IMR-90 (cell line): Measurements from ENCODE around the gene FXYD6. TPM values are rescaled to one million over a fixed set of nuclear protein-coding genes. Genes with fewer than 3 reads are reported as not detected.

ENCODE experiments used
- ATAC-seq: fragments of 200-7000 bp; cut with Tn5 transposase; 2 replicates; pipeline ENCODE4 v1.9.1; 2020; ENCODE audit warnings: low read depth, mild to moderate bottlenecking, moderate library complexity
- BruUV-seq: library from RNA; stranded (reverse); fragments of 400-500 nt; replicated peaks from 2 replicates; lab custom pipeline; 2021; lab: Mats Ljungman, UMichigan
- CTCF ChIA-PET: fragments of 300-600 bp; formaldehyde crosslinking; extraction: SDS; loops from one replicate; lab custom pipeline; 2021; ENCODE audit warnings: antibody characterized with exemption; lab: Yijun Ruan, JAX
- POLR2A ChIA-PET: fragments of 300-600 bp; sonication (Branson Sonifier 250); formaldehyde crosslinking; loops from one replicate; lab custom pipeline; 2022; ENCODE audit warnings: antibody characterized with exemption; ENCODE audit not compliant: unreplicated experiment; lab: Charles Lee
- DNase-seq: peaks from one replicate; pipeline ENCODE4 v3.0.0; 2013
- H2AFZ ChIP-seq: replicated peaks from 2 replicates; pipeline ENCODE3; 2013; ENCODE audit warnings: low read length, mild to moderate bottlenecking; ENCODE audit not compliant: poor library complexity
- H2AK5ac ChIP-seq: 2 replicates; pipeline ENCODE4 v1.6.1; 2013; ENCODE audit warnings: low read depth, low read length, inconsistent platforms
- H2AK9ac ChIP-seq: replicated peaks from 2 replicates; pipeline ENCODE3; 2013; ENCODE audit warnings: mild to moderate bottlenecking, low read depth, low read length, moderate library complexity; ENCODE audit not compliant: poor library complexity
- H2BK120ac ChIP-seq: 2 replicates; pipeline ENCODE4 v1.6.1; 2013; ENCODE audit warnings: low read depth, low read length, inconsistent platforms
- H2BK15ac ChIP-seq: 3 replicates; pipeline ENCODE4 v1.6.1; 2013; ENCODE audit warnings: low read depth, low read length, inconsistent platforms
- H2BK20ac ChIP-seq: 2 replicates; pipeline ENCODE4 v1.6.1; 2013; ENCODE audit warnings: low read depth, mild to moderate bottlenecking, inconsistent platforms, low read length, moderate library complexity
- H2BK5ac ChIP-seq: 2 replicates; pipeline ENCODE4 v1.6.1; 2013; ENCODE audit warnings: mild to moderate bottlenecking, low read depth, low read length, inconsistent platforms; ENCODE audit not compliant: poor library complexity, severe bottlenecking
- H3K14ac ChIP-seq: replicated peaks from 2 replicates; pipeline ENCODE4 v1.6.1; 2013; ENCODE audit warnings: low read depth, low read length, inconsistent platforms
- H3K18ac ChIP-seq: 2 replicates; pipeline ENCODE4 v1.6.1; 2013; ENCODE audit warnings: low read depth, low read length, control low read depth
- H3K23ac ChIP-seq: 2 replicates; pipeline ENCODE4 v1.6.1; 2013; ENCODE audit warnings: low read depth, low read length, inconsistent platforms
- H3K27ac ChIP-seq: 2 replicates; pipeline ENCODE4 v1.5.1; 2013; ENCODE audit warnings: mild to moderate bottlenecking, control low read depth, low read length; ENCODE audit not compliant: insufficient read depth
- H3K27me3 ChIP-seq: 2 replicates; pipeline ENCODE4 v1.6.1; 2013; ENCODE audit warnings: low read length; ENCODE audit not compliant: control insufficient read depth, insufficient read depth
- H3K36me3 ChIP-seq: 2 replicates; pipeline ENCODE4 v1.6.1; 2013; ENCODE audit warnings: low read length, mixed read lengths; ENCODE audit not compliant: control insufficient read depth, insufficient read depth
- H3K4ac ChIP-seq: 2 replicates; pipeline ENCODE4 v1.6.1; 2013; ENCODE audit warnings: low read depth, low read length, inconsistent platforms
- H3K4me1 ChIP-seq: 2 replicates; pipeline ENCODE4 v1.6.1; 2013; ENCODE audit warnings: low read length, mixed read lengths; ENCODE audit not compliant: control insufficient read depth, insufficient read depth
- H3K4me2 ChIP-seq: 2 replicates; pipeline ENCODE4 v1.6.1; 2013; ENCODE audit warnings: low read depth, mild to moderate bottlenecking, control low read depth, low read length, moderate library complexity
- H3K4me3 ChIP-seq: 2 replicates; pipeline ENCODE4 v1.5.1; 2013; ENCODE audit warnings: low read depth, mild to moderate bottlenecking, control low read depth, low read length, moderate library complexity; ENCODE audit not compliant: insufficient read depth
- H3K56ac ChIP-seq: 2 replicates; pipeline ENCODE4 v1.6.1; 2013; ENCODE audit warnings: low read length, inconsistent platforms; ENCODE audit not compliant: insufficient read depth; ENCODE audit errors: extremely low read depth
- H3K79me1 ChIP-seq, 2 experiments: 2 replicates each; pipeline ENCODE4 v1.6.1; 2013; ENCODE audit warnings: low read length in 2 of 2, inconsistent platforms in 1 of 2, low read depth in 1 of 2
- H3K9ac ChIP-seq: 2 replicates; pipeline ENCODE4 v1.6.1; 2013; ENCODE audit warnings: low read depth, low read length, control low read depth
- H3K9me1 ChIP-seq: 2 replicates; pipeline ENCODE4 v1.6.1; 2013; ENCODE audit warnings: low read length, inconsistent platforms; ENCODE audit not compliant: insufficient read depth
- H3K9me3 ChIP-seq: 2 replicates; pipeline ENCODE4 v1.6.1; 2013; ENCODE audit warnings: low read length; ENCODE audit not compliant: control insufficient read depth, insufficient read depth
- H4K20me1 ChIP-seq: 2 replicates; pipeline ENCODE4 v1.6.1; 2013; ENCODE audit warnings: low read length, inconsistent platforms; ENCODE audit not compliant: insufficient read depth
- H4K5ac ChIP-seq: 2 replicates; pipeline ENCODE4 v1.6.1; 2013; ENCODE audit warnings: mild to moderate bottlenecking, low read depth, low read length, control low read depth
- H4K8ac ChIP-seq, 2 experiments: 2 replicates each; pipeline ENCODE4 v1.6.1; 2013; ENCODE audit warnings: low read depth in 2 of 2, low read length in 2 of 2, control low read depth in 1 of 2, inconsistent platforms in 1 of 2
- H4K91ac ChIP-seq: 2 replicates; pipeline ENCODE4 v1.6.1; 2013; ENCODE audit warnings: low read depth, low read length, inconsistent platforms; ENCODE audit not compliant: insufficient read depth
- BHLHE40 ChIP-seq: fragments of 150-350 bp; IDR thresholded peaks from 2 replicates; pipeline ENCODE4 v1.6.1; 2016; ENCODE audit warnings: mild to moderate bottlenecking, low read depth, low read length
- CEBPB ChIP-seq: IDR thresholded peaks from 2 replicates; pipeline ENCODE4 v1.6.1; 2012; ENCODE audit warnings: low read depth, low read length, improper control_type of control experiment
- CHD1 ChIP-seq: IDR thresholded peaks from 2 replicates; pipeline ENCODE4 v1.6.1; 2012; ENCODE audit warnings: low read depth, low read length, improper control_type of control experiment
- FOS ChIP-seq: fragments of 150-350 bp; IDR thresholded peaks from 2 replicates; pipeline ENCODE4 v1.6.1; 2016; ENCODE audit warnings: low read depth, low read length
- MAFK ChIP-seq: IDR thresholded peaks from 2 replicates; pipeline ENCODE4 v1.6.1; 2012; ENCODE audit warnings: low read depth, low read length, improper control_type of control experiment
- MAZ ChIP-seq: IDR thresholded peaks from 2 replicates; pipeline ENCODE4 v1.6.1; 2012; ENCODE audit warnings: low read depth, mild to moderate bottlenecking, low read length, improper control_type of control experiment, moderate library complexity, borderline replicate concordance
- MXI1 ChIP-seq: IDR thresholded peaks from 2 replicates; pipeline ENCODE4 v1.6.1; 2012; ENCODE audit warnings: low read depth, mild to moderate bottlenecking, low read length, moderate library complexity, borderline replicate concordance
- NFE2L2 ChIP-seq: fragments of 150-350 bp; IDR thresholded peaks from 2 replicates; pipeline ENCODE4 v1.6.1; 2016; ENCODE audit warnings: low read depth, mild to moderate bottlenecking, low read length
- POLR2A ChIP-seq: IDR thresholded peaks from 2 replicates; pipeline ENCODE4 v1.6.1; 2012; ENCODE audit warnings: mild to moderate bottlenecking, low read depth, low read length
- RAD21 ChIP-seq: IDR thresholded peaks from 2 replicates; pipeline ENCODE4 v1.6.1; 2012; ENCODE audit warnings: low read length, improper control_type of control experiment
- RCOR1 ChIP-seq: IDR thresholded peaks from 2 replicates; pipeline ENCODE4 v1.6.1; 2012; ENCODE audit warnings: mild to moderate bottlenecking, low read length, improper control_type of control experiment; ENCODE audit not compliant: insufficient replicate concordance
- RFX5 ChIP-seq: IDR thresholded peaks from 2 replicates; pipeline ENCODE4 v1.8.0; 2012; ENCODE audit warnings: low read depth, mild to moderate bottlenecking, low read length, moderate library complexity
- SMC3 ChIP-seq: fragments of 150-350 bp; IDR thresholded peaks from 2 replicates; pipeline ENCODE4 v1.6.1; 2016; ENCODE audit warnings: low read depth, mild to moderate bottlenecking, antibody characterized with exemption, low read length, moderate library complexity
- WGBS, 2 experiments: methylation state at CpG; one replicate each; pipeline versions ENCODE4 v1.1.5 to v1.1.7; 2013; ENCODE audit warnings: missing lambda C conversion rate in 2 of 2; ENCODE audit not compliant: insufficient read length in 1 of 2; ENCODE audit errors: extremely low coverage in 2 of 2; 5-methylcytosine and 5-hydroxymethylcytosine counted together
- dilution Hi-C: fragments of 300-500 bp; cut with HindIII; formaldehyde crosslinking; loops from one replicate; pipeline ENCODE4 v1.14.3; 2018; ENCODE audit warnings: low sequenced_read_pairs; ENCODE audit not compliant: unreplicated experiment
- in situ Hi-C: fragments of 300-500 bp; cut with MboI; formaldehyde crosslinking; loops from 3 replicates; pipeline ENCODE4 v1.14.3; 2019; ENCODE audit warnings: low sequenced_read_pairs, inconsistent platforms, mixed read lengths
- intact Hi-C: fragments of 100-400 bp; cut with micrococcal nuclease; formaldehyde crosslinking; loops from 2 replicates; pipeline ENCODE4 v1.10.0; 2022
- polyA plus RNA-seq, 3 experiments: library from polyadenylated mRNA; depleted of rRNA; stranded (reverse); fragments of >200 nt; gene quantifications; 2 replicates each; pipeline ENCODE4 v1.2.3, GENCODE V29; 2012; ENCODE audit warnings: low replicate concordance in 1 of 3
- total RNA-seq: library from RNA; depleted of rRNA; stranded (reverse); fragments of >200 nt; gene quantifications from 2 replicates; pipeline ENCODE4 v1.2.3, GENCODE V29; 2012
- TF ChIP-seq, protein P1 (sequence below): fragments of 150-350 bp; IDR thresholded peaks from 2 replicates; pipeline ENCODE4 v1.6.1; 2017; ENCODE audit warnings: mild to moderate bottlenecking, antibody characterized with exemption, low read length, low read depth
- TF ChIP-seq, protein P2 (sequence below): fragments of 150-350 bp; IDR thresholded peaks from 2 replicates; pipeline ENCODE4 v1.6.1; 2016; ENCODE audit warnings: low read depth, mild to moderate bottlenecking, low read length, moderate library complexity, borderline replicate concordance

Gene FXYD6
- total and polyA plus RNA-seq, 2 of the 4 experiments (the other 2 are of a cell fraction): 0.32 TPM; not detected in 1

- ChIA-PET CTCF (no interaction called here), POLR2A (no interaction called here)
- Histone ChIP-seq H3K4ac (no peak overlapping the region), H3K27ac (no peak overlapping the region), H2BK120ac (no peak overlapping the region), H3K4me2 (no peak overlapping the region), H3K9ac (no peak overlapping the region), H3K14ac (no peak overlapping the region), H4K5ac (no peak overlapping the region), H3K56ac (no peak overlapping the region), H3K9me3 (no peaks in the 10 kb centered on the region), H3K79me1 (no peaks in the 10 kb centered on the region), H2AK5ac (no peak overlapping the region), H3K4me1 (no peaks in the 10 kb centered on the region), H3K27me3 (peaks cover 5% of the 10 kb centered on the region), H2BK5ac (no peak overlapping the region), H4K8ac (no peak overlapping the region), H2AK9ac (no peak overlapping the region), H4K20me1 (no peaks in the 10 kb centered on the region), H3K4me3 (no peak overlapping the region), H4K91ac (no peak overlapping the region), H3K36me3 (no peaks in the 10 kb centered on the region), H2BK20ac (no peak overlapping the region), H3K23ac (no peak overlapping the region), H3K9me1 (no peaks in the 10 kb centered on the region), H3K18ac (no peak overlapping the region), H2AFZ (no peak overlapping the region), H2BK15ac (no peak overlapping the region)
- DNase-seq (no peak), ATAC-seq (no peak)
- intact Hi-C loops (no loop called here), dilution Hi-C loops (no loop called here), in situ Hi-C loops (no loop called here)
- whole genome bisulfite sequencing, 2 experiments: 59% methylated on average over 4 of the region's 12 CpGs; no CpG with 5 or more reads in 1 of the 2 experiments
- BruUV-seq: no TSS peak
- no peak for TF ChIP-seq RCOR1
- TF ChIP-seq NFE2L2: no peak
- no peak for TF ChIP-seq FOS
- no peak for TF ChIP-seq RAD21
- no peak for TF ChIP-seq MAFK
- no peak for TF ChIP-seq CEBPB
- TF ChIP-seq MAZ: no peak
- TF ChIP-seq BHLHE40: no peak
- TF ChIP-seq MXI1: no peak
- TF ChIP-seq, protein P1, sequence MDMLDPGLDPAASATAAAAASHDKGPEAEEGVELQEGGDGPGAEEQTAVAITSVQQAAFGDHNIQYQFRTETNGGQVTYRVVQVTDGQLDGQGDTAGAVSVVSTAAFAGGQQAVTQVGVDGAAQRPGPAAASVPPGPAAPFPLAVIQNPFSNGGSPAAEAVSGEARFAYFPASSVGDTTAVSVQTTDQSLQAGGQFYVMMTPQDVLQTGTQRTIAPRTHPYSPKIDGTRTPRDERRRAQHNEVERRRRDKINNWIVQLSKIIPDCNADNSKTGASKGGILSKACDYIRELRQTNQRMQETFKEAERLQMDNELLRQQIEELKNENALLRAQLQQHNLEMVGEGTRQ: no peak
- no peak for TF ChIP-seq POLR2A
- no peak for TF ChIP-seq CHD1
- TF ChIP-seq SMC3: no peak
- TF ChIP-seq, protein P2, sequence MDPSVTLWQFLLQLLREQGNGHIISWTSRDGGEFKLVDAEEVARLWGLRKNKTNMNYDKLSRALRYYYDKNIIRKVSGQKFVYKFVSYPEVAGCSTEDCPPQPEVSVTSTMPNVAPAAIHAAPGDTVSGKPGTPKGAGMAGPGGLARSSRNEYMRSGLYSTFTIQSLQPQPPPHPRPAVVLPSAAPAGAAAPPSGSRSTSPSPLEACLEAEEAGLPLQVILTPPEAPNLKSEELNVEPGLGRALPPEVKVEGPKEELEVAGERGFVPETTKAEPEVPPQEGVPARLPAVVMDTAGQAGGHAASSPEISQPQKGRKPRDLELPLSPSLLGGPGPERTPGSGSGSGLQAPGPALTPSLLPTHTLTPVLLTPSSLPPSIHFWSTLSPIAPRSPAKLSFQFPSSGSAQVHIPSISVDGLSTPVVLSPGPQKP: no peak
- TF ChIP-seq RFX5: no peak
These were observed 34.6 kb upstream of the FXYD6 start for GRCh38 chr11:117910941-117911655.
